A549 (cell line): ENCODE results near the gene HAUS3.
"Not testable (repeated sequence)": the region's sequence is repeated elsewhere in the genome, so short reads cannot be mapped to it uniquely, and the experiment has no call there.

ENCODE experiments used
- CTCF ChIP-seq: fragments of >200 bp; sonication (Bioruptor Twin); formaldehyde crosslinking; IDR thresholded peaks from 3 replicates; pipeline ENCODE4 v1.5.1; 2016
- EP300 ChIP-seq, 2 experiments: fragments of >200 bp; sonication (Bioruptor Twin); formaldehyde crosslinking; IDR thresholded peaks; 2 replicates in 1 of 2; 3 replicates in 1 of 2; pipeline ENCODE4 v1.6.1; 2016 to 2017
- HDAC2 ChIP-seq: fragments of 200-600 bp; sonication (generic); IDR thresholded peaks from 2 replicates; pipeline ENCODE4 v1.6.1; 2016
- NR3C1 ChIP-seq: fragments of >200 bp; sonication (Bioruptor Twin); formaldehyde crosslinking; IDR thresholded peaks from 3 replicates; pipeline ENCODE4 v1.6.1; 2017
- POLR2A ChIP-seq: IDR thresholded peaks from 2 replicates; pipeline ENCODE4 v1.6.1; 2012; ENCODE audit warnings: mild to moderate bottlenecking, low read length
- RAD21 ChIP-seq, 2 experiments: fragments of >200 bp in 1 of 2; sonication (Bioruptor Twin) in 1 of 2; formaldehyde crosslinking in 1 of 2; IDR thresholded peaks in 1 of 2; conservative IDR thresholded peaks in 1 of 2; 2 replicates in 1 of 2; 3 replicates in 1 of 2; pipeline ENCODE4 v1.6.1; 2012 to 2018; ENCODE audit warnings: inconsistent platforms in 1 of 2
- REST ChIP-seq: fragments of 200-600 bp; sonication (generic); IDR thresholded peaks from 2 replicates; pipeline ENCODE4 v1.6.1; 2016; ENCODE audit warnings: antibody characterized with exemption, mild to moderate bottlenecking, moderate library complexity
- TP53 ChIP-seq: fragments of 250-450 bp; sonication (Bioruptor Pico); IDR thresholded peaks from 2 replicates; pipeline ENCODE4 v1.5.0; 2021; ENCODE audit warnings: mild to moderate bottlenecking, moderate library complexity
- USF2 ChIP-seq: fragments of 450-650 bp; IDR thresholded peaks from 2 replicates; pipeline ENCODE4 v1.6.1; 2014; ENCODE audit warnings: antibody characterized with exemption
- ZFP36 ChIP-seq: fragments of 450-650 bp; IDR thresholded peaks from 2 replicates; pipeline ENCODE4 v1.6.1; 2014; ENCODE audit warnings: borderline replicate concordance; ENCODE audit not compliant: partially characterized antibody
- ZNF302 ChIP-seq: fragments of 250-450 bp; sonication (Bioruptor Pico); IDR thresholded peaks from 2 replicates; pipeline ENCODE4 v1.9.0; 2021; ENCODE audit warnings: inconsistent platforms, mild to moderate bottlenecking, moderate library complexity
- TF ChIP-seq, protein P1 (sequence below): IDR thresholded peaks from 2 replicates; pipeline ENCODE4 v1.6.1; 2012

- TF ChIP-seq EP300 (IDR thresholded peaks at IDR 0.05); CTCF; HDAC2; POLR2A; ZNF302; USF2; NR3C1; RAD21 (conservative IDR thresholded peaks at IDR 0.05 in 1 of 2, IDR thresholded peaks at IDR 0.05 in 1 of 2); ZFP36; REST; TP53 (CRISPR knock-in tag): not testable (repeated sequence)
- TF ChIP-seq, protein P1, sequence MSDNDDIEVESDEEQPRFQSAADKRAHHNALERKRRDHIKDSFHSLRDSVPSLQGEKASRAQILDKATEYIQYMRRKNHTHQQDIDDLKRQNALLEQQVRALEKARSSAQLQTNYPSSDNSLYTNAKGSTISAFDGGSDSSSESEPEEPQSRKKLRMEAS = not testable (repeated sequence)
Observed at GRCh38 chr4:2221378-2221777, 20.5 kb downstream of the HAUS3 start.
